ENCODE data around the gene MDP1.

Gene MDP1

GRCh38 chr14:24176599-24176998 is 39.3 kb downstream of the MDP1 start:
- no peaks in the 10 kb centered on the region for H3K4me1 ChIP-seq (ENCODE audit: low read length)
- no peaks in the 10 kb centered on the region for H3K79me2 ChIP-seq (ENCODE audit: low read length)
- no peaks in the 10 kb centered on the region for H3K36me3 ChIP-seq (replicated peaks; ENCODE audit: insufficient read depth, low read length)
- H3K9me3 ChIP-seq (replicated peaks; ENCODE audit: insufficient read depth, low read length): no peaks in the 10 kb centered on the region
- H2AFZ ChIP-seq (ENCODE audit: low read length): no peak overlapping the region
- no peaks in the 10 kb centered on the region for H3K9me2 ChIP-seq (replicated peaks; ENCODE audit: insufficient read depth, low read length)
- no peak overlapping the region for H3K9ac ChIP-seq (ENCODE audit: low read length)
- H3K27ac ChIP-seq (ENCODE audit: low read length): no peak overlapping the region
- TF ChIP-seq EZH2phosphoT487 (IDR thresholded peaks at IDR 0.05; ENCODE audit: low read length): no peak
- no peak for TF ChIP-seq CTCF (IDR thresholded peaks at IDR 0.05; ENCODE audit: low read length)
- H3K4me3 ChIP-seq (ENCODE audit: low read length): no peak overlapping the region
- no peaks in the 10 kb centered on the region for H3F3A ChIP-seq (ENCODE audit: insufficient read depth, low read length)
- no peak overlapping the region for H3K4me2 ChIP-seq (ENCODE audit: low read depth, low read length)
- DNase-seq: no peak
- H4K20me1 ChIP-seq (ENCODE audit: insufficient read depth, low read length): no peaks in the 10 kb centered on the region
- H3K27me3 ChIP-seq (replicated peaks; ENCODE audit: insufficient read depth, low read length): no peaks in the 10 kb centered on the region

GRCh38 chr14:24172871-24173281 is 43.0 kb downstream of the MDP1 start:
- Histone ChIP-seq H3K4me2 (ENCODE audit: low read depth, low read length) (no peak overlapping the region), H3K36me3 (replicated peaks; ENCODE audit: insufficient read depth, low read length) (no peaks in the 10 kb centered on the region), H3K79me2 (ENCODE audit: low read length) (no peaks in the 10 kb centered on the region), H2AFZ (ENCODE audit: low read length) (no peak overlapping the region), H3K27me3 (replicated peaks; ENCODE audit: insufficient read depth, low read length) (no peaks in the 10 kb centered on the region), H3K9ac (ENCODE audit: low read length) (no peak overlapping the region), H3K4me1 (ENCODE audit: low read length) (no peaks in the 10 kb centered on the region), H4K20me1 (ENCODE audit: insufficient read depth, low read length) (no peaks in the 10 kb centered on the region), H3K9me3 (replicated peaks; ENCODE audit: insufficient read depth, low read length) (no peaks in the 10 kb centered on the region), H3K27ac (ENCODE audit: low read length) (no peak overlapping the region), H3K4me3 (ENCODE audit: low read length) (no peak overlapping the region), H3F3A (ENCODE audit: insufficient read depth, low read length) (no peaks in the 10 kb centered on the region), H3K9me2 (replicated peaks; ENCODE audit: insufficient read depth, low read length) (no peaks in the 10 kb centered on the region)
- no peak for TF ChIP-seq EZH2phosphoT487 (IDR thresholded peaks at IDR 0.05; ENCODE audit: low read length)
- no peak for TF ChIP-seq CTCF (IDR thresholded peaks at IDR 0.05; ENCODE audit: low read length)
- no peak for TF ChIP-seq EZH2 (optimal IDR thresholded peaks at IDR 0.05; ENCODE audit: low read depth, low read length)
- no peak for DNase-seq

- Histone ChIP-seq H3K4me3 (ENCODE audit: low read length) (no peak overlapping the region), H3K4me2 (ENCODE audit: low read depth, low read length) (no peak overlapping the region), H4K20me1 (ENCODE audit: insufficient read depth, low read length) (no peaks in the 10 kb centered on the region), H2AFZ (ENCODE audit: low read length) (no peak overlapping the region), H3K4me1 (ENCODE audit: low read length) (no peaks in the 10 kb centered on the region), H3K27me3 (replicated peaks; ENCODE audit: insufficient read depth, low read length) (no peaks in the 10 kb centered on the region), H3K9ac (ENCODE audit: low read length) (no peak overlapping the region), H3K36me3 (replicated peaks; ENCODE audit: insufficient read depth, low read length) (no peaks in the 10 kb centered on the region), H3K27ac (ENCODE audit: low read length) (no peak overlapping the region), H3K9me2 (replicated peaks; ENCODE audit: insufficient read depth, low read length) (no peaks in the 10 kb centered on the region), H3K79me2 (ENCODE audit: low read length) (no peaks in the 10 kb centered on the region), H3F3A (ENCODE audit: insufficient read depth, low read length) (no peaks in the 10 kb centered on the region), H3K9me3 (replicated peaks; ENCODE audit: insufficient read depth, low read length) (no peaks in the 10 kb centered on the region)
- no peak for DNase-seq
- no peak for TF ChIP-seq EZH2phosphoT487 (IDR thresholded peaks at IDR 0.05; ENCODE audit: low read length)
- no peak for TF ChIP-seq CTCF (IDR thresholded peaks at IDR 0.05; ENCODE audit: low read length)
- no peak for TF ChIP-seq EZH2 (optimal IDR thresholded peaks at IDR 0.05; ENCODE audit: low read depth, low read length)
These were observed 43.5 kb downstream of the MDP1 start for GRCh38 chr14:24172261-24172860.

Measured in MM.1S (cell line).